DMS114 treated with DMSO at 0.1 percent for 48 hours (cell line): ENCODE measurements around the gene ATP9A.

Experiments used
- DNase-seq: peaks from one replicate; lab custom pipeline; 2025; ENCODE audit not compliant: unreplicated experiment; lab: John Stamatoyannopoulos, UW

Gene ATP9A

DNA sequence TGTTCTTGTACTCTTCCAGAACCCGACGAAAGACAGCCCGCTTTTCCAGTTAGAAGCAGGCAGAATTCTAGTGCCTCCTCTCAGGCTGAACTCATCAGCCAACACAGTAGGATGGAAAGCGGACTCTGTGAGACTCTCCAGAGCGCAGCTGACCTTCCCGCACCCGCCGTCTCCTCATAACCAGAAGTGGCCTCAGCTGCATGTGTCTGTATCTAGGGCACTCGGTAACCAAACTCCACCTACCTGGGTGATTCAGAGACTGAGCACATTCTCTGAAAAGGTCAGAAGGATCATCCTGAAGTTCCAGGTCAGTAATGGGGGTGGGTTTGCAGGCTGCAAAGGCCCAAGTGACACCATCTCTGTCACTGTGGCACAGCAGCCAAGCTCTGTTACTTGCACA, 158.9 kb downstream of the ATP9A start:
- no peak for DNase-seq

DNA sequence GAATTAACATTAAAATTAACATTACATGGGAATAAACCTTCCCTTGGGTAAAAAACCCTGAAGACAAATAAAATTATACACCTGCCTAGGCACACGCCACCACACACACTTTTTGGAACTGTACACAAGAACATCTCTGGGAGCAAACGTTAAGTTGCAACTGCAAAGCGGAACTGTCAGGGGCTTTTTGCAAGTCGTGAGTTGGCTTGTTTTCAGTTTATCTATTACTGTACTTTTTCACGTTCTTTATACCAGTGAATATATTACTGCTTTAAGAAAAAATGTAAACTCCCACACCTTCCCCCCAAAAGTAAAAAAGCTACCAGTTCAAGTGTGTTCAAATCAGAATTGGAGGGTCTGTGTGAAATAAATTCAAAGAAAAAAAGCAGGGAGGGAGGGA, 160.1 kb downstream of the ATP9A start:
- no peak for DNase-seq

DNA sequence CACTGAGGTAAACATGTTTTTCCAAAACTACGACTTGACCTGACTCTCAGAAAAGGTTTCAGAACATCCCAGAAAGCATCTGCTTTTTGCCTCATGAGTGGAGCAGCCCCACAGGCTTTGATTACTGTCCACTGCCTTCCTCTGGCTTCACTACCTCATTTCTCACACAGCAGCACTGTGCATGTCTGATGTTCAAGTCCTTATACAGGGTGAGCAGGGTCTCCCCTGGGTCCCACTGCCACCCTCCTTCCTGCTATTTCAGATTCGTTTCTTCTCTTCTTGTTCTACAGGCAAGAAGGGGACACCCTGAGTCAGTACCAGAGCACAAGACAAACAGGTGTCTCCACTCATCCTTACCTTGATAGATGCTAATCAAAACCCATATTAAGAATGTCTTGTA, 161.0 kb downstream of the ATP9A start:
- DNase-seq, result no peak

DNA sequence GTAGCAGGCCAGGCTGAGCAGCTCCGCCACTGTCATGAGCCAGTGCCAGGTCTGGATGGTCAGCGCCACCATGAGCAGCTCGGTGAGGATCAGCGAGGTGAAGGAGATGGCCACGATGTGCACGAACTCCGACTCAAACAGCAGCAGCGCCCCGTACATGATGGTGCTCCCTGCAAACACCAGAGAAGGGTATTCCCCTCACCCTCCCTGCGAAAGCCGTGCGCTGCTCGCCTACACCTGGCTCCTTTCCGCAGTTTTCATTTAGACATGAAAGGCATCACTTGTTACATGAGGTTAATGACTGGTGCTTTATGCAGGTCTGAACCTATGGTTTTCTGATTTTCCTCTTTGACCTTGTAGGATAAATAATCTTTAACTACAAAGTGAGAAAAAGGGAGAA, 163.3 kb downstream of the ATP9A start:
- DNase-seq, result no peak

DNA sequence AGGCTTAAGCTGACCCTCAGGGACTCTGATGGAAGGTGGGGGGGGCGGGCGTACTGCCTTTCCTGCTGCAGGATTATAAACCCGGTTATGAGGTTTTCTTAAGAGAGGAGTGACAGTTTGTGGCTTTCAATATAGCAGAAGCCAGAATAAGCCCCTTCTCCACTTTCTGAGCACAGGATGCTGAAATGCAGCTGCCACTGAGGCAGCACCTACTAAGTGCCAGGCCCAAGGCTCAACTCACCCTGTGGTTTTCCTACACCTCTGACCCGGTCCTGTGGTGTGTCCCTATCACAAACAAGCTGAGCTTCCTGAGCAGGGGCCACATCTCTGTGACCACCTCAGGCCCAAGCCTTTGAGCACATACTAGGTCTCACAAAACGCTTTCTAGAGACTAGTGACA, 166.1 kb downstream of the ATP9A start:
- no peak for DNase-seq

DNA sequence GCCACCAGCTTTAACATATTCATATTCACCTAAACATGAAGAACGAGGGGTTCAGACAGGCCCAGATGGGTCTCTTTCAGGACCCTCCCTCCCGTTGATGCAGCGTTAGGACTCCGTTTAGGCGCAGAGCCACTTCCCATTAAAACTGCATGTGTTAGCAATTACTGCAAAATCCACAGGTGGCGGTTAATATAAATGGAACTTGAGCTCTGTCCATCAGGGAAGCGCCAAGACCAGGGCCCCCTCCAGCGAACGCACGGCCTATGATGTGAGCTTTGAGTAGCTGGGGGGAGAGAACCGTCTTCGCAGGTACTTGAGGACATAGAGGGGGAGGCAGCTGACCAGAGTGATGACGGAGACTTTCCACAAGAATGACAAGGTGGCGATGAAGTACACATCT, 167.2 kb downstream of the ATP9A start:
- DNase-seq, result no peak

DNA sequence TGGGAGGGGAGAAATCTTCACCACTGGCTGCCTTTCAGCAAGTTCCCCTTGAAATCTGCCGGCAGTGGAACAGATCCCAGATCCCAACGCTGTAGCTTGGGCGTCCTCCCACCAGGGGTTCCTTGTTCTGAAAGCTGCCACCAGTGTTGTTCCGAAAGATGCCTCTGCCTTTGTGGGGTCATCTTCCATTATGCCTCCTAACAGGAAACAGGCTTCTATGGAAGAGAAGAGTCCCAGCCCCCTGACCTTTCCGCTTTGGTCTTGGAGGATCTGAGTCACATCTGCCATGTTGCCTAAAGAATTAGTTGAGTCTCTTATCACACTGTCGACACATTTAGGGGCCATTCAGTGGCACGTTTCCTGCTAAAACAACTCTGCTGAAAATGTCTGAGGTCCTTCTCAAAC, 168.2 kb downstream of the ATP9A start:
- no peak for DNase-seq

DNA sequence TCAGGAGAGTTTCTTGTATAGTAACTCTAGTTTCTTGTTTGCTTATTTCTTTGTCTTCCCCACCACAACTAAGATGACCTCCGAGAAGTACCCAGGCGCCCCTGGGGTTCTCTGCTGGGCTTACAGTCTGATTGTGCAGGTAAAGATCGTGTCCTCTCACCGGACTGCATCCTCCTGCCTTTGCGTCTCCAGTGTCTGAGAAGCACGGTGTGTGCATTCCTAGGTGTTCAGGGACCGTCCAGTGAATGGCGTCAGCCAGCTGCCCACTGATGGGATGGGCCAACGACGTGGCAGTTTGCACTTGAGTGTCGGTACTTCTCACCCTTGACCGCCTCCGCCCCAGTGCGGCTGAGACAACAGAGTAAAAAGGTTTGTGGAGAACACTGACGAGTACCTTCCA, 169.6 kb downstream of the ATP9A start:
- no peak for DNase-seq

DNA sequence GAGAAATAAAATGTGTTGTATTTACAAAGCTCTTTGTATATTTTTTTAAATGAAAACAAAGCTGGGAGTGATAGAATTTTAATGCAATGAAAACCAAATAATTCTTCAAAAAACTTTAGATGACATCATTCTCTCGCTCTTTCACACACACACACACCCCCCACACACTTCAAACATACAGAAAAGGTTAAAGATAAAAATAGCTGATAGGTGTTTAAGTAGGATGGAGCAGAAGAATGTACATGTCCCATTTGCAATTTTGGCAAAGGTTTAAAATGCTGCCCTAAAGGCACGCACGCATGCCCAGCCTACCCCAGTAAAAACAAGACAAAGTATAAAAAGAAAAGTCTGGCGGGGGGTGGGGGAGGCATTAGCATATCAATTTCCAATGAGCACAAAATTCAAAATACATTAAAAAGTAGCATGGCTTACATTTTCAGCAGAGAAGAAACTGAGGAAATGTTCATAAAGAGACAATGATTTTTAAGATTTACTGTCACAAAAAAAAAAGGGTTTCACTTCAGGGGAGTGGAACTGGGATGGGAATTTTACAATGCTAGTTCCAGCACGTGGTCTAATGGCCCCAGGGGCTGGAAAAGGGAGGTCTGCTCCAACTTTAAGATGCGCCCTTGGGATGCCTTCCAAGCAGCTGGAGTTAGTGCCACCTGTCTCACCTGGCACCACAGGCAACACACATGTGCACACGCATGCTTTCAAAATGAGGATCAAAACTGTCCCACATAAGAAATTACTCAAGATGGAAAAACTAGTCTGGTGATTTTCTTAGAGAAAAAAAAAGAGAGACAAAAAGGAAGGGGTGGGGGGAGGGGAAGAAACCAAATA, 170.6 kb downstream of the ATP9A start:
- no peak for DNase-seq

DNA sequence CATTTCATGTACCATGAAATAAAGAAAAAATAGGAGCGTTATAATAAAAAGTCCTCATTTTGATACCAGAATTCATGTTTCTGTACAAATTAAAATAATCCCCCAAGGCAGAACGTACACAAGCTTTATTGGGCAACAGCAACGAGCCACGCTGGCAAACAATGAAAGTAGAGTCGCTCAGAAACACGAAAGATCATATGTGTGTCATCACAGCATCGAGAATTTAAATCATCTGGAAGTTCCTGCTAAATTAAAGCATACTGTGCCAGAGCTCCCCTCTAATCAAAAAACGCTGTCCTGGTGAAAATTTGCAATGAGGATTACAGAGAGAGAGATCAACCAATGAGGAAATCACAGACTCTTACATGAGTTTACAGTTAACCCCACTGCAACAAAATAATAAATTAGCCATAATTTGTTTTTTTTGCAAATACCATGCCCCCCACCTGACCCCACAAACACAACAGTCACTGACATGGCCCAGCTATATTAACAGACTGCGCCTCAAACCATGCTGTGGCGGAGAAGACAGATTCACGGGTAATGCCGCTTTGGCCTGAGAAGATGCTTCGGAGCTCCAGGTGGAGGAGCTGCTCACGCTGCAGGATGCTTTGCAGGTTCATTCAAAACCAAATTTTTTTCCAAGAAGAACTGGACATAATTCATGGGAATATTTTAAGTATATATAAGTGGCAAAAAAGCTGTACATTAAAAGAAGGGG, 171.4 kb downstream of the ATP9A start:
- no peak for DNase-seq

DNA sequence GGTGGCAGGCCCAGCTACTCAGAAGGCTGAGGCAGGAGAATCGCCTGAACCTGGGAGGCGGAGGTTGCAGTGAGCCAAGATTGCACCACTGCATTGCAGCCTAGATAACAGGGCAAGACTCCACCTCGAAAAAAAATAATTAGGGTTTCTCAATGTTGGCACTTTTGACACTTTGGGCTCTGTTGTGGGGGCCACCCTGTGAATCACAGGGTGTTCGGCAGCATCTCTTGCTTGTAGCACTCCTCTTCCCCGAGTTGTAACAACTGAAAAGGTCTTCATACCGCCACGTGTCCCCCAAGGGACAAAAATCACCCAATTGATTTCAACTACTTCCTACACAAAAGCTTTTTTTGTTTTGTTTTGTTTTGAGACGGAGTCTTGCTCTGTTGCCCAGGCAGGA, 172.4 kb downstream of the ATP9A start:
- no peak for DNase-seq

DNA sequence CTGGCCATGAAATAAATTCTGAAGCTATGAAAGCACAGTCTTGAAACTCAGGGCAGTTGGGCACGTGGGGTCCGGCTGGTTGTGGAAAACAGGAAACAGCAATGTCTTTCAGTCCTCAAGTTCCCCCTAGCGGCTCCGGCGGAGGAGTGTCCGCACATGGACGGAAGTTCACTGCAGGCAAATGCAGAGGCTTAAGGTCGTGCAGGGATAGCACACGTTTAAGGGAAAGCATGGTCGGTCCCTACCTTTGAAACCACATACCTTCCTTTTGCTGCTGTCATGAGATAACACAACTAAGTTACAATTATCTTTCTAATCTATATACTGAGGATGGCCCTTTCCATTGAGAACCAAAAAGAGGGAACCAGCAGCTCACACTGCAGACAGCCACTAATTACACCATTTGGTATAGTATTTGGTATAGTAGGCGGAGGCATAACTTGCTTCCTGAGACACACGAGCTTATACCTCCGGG, 173.1 kb downstream of the ATP9A start:
- peak; percentile 85 for DNase-seq

DNA sequence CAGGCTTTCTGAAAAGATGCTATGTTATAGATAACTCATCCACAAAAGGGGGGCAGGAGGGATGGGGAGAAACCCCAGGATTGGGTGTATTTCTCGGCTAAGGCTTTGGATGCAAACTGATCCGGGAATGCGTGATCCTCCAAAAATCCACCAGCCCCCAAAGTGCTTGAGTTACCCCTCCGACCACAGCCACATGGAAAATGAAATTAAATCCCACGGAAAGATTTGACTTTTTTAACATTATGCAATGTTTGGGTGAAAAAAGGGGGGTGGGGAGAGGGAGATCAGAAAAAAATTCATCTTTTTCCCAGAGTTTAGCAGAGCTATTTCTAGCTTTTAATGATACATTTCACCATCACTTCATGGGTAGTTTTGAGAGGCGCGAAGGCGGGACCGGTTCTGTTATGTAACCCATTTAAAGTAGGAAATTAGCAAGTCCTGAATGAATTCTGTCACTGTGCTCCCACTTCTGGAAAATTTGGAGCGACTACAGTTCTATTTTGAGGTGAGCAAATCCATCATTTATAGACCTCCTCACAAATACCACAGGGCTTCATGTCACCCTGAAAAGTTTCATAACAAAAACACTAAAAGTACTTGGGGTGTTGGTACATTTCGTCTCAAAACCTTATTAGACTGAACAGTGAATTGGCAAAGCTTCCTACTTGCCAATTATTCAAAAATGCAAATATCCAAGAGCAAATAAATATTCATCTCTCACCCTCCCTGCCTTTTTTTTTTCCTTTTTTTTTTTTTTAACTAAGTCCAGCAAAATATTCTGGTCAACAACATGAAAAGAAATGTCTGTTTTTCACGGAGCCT, 173.7 kb downstream of the ATP9A start:
- DNase-seq, result no peak

DNA sequence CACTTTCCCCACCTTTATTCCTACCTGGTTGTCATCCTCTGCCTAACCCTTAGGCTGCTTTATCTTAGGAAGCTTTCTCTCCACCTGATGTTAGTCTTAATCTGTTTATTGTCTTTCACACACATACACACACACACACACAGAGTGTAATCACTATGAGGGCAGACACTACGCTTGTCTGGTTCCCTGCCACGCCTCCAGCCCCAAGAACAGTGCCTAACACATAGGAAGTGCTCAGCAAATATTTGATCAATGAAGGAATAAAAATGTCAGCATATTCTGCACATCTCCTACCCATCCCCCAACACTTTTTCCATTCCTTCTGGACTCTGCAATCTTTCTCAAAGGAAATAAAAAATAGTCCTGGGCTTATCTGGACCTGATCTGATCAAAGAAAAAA, 174.6 kb downstream of the ATP9A start:
- DNase-seq, result no peak

DNA sequence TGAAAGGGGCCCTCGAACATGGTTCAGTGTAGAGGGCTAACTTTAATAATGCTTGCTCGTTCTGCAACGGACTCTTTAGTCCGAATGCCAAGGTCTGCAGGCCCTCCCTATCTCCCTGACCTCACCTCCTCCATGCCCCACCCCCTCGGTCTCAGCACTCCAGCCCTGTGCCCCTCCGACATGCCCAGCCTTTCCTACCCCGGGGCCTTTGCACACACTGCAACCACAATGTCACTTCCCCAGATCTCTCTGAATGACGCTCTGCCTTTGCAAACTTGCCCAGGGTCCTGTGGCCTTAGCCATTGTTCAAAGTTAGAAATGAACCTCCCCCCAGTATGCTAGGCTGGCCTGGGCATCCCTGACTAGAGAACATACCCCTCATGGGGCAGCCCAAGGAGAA, 175.6 kb downstream of the ATP9A start:
- no peak for DNase-seq

DNA sequence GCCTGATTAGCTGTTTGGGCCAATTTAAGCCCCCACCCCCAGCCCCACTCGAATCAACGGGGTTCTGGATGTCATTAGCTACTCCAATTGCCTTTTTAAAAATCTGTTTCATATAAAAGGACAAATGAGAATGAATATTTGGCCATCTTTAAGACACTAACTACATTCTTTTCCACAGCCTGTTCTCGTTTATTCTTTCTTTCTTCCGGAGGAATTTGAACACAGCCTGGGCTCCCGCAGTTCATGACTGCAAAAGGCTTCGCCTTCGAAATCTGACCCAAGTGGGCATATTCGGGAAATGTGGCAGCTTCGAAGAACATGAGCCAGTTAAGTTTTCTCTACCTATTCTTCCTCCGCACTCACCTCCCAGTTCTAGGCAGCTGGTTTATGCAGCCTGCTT, 176.3 kb downstream of the ATP9A start:
- no peak for DNase-seq

DNA sequence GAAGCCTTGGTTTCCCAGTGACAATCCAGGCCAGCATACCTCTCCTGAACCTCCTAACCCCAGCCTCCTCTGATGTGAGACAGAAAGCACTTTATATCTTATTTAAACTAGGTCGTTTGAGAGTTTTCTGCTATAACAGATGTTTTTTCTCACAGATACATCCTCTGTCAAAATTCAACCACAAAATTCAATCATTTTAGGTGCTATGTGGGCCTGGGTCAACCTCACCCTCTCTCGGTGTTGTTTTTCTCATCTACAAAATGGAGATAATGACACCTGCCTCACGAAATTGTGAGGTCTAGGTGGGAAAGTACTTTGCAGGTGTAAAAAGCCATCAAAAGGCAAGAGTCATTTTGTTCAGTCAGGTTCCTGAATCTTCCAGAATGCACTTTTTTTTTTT, 179.4 kb downstream of the ATP9A start:
- no peak for DNase-seq

DNA sequence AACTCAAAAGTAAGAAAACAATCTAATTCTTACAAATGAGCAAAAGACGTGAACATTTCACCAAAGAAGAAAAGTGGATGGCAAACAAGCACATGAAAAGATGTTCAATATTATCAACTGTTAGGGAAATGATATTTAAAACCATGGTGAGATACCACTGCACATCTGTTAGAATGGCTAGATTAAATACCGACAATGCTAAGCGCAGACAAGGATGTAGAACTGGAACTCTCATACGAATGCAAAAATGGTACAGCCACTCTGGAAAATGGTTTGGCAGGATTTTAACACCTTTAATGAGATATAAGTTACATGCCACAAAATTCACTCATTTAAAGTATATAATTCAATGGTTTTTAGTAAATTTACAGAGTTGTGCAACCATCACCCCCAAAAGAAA, 181.0 kb downstream of the ATP9A start:
- no peak for DNase-seq

DNA sequence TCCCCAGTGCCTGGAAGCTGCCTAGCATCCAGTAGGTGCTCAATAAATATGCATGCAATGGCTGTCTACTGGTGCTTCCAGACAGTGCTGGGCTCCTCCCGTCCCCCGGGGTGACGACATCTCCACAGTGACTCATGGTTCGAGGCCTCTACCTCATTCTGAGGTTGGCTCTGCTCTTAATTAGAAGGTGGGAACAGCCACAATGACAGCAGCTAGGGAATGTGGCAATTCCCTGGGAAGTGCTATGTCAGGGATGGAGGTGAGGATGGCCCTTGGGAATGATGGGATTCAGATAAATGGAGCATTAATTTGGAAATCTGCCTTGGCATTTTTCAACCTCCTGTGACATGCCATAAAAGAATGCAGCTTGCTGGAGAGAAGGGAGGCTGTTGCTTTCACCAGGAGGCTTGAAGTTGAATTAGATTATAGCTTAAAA, 182.2 kb downstream of the ATP9A start:
- no peak for DNase-seq

DNA sequence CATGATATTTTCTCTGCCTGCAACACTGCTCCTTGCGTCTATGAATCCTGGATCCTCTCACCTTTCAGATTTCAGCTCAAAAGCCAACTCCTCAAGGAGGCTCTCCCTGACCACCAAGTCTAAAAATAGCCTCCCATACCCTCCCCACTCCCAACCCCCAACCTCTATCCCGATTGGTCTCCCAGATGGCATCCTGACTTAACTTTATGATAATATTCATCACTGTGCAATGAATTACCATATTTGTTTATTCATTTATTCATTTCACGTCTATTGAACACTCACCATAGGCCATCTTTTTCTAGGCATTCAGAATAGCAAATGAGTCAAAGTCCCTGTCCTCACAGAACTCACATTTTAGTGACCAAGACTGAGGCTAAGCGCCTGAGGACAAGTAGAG, 183.0 kb downstream of the ATP9A start:
- DNase-seq, result no peak

DNA sequence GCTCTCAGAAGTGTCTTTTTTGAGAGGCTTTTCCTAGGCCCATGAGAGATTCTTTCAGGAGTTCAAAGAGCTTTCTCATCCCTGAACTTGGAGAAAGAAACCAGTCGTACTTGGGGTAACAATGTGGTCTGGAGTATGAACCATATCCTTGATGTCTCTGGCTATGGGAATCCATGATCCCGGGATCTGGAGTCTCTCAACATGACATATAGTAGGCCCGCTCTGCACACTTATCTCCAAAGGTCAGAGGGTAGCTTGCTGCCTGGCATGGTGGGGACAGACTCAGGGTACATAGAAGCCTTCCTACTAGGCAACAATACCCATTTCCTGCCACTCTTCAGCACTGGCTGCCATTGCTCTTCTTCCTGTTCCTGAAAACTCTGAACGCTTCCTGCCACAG, 183.5 kb downstream of the ATP9A start:
- DNase-seq, result no peak

DNA sequence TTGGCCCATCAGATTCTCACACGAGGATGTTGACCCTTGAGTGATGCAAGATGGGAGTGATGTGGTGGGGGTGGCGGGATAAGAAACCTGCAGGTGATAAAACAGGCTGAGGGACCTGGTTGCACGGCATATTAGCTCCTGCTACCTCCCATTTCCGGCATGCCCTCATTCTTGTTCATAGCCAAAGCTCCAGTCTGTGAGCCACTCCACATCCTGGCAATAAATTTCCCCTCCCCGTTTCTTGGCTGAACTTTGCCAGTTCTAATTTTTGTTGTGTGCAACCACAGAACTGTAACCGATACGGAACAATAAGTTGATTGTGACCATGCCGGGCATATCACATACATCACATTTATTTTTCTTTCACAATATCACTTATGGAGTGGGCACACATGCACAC, 184.1 kb downstream of the ATP9A start:
- DNase-seq, result no peak
